Measurements from ENCODE around the gene CBL.

CBL gene

GRCh38 chr11:119343726-119344125 lies 137.6 kb downstream of the CBL start:
- Histone ChIP-seq H3K4me3 (ENCODE audit: low read depth in 1 of 2, low read length in 1 of 2) (no peak overlapping the region), H3K27ac (no peak overlapping the region), H3K27me3 (peaks cover 93% of the 10 kb centered on the region), H3K4me1 (ENCODE audit: control insufficient read depth in 1 of 2, insufficient read depth in 1 of 2, low read depth in 1 of 2, low read length in 1 of 2) (peaks cover 14 to 20% of the 10 kb centered on the region in 2 experiments), H3K36me3 (no peaks in the 10 kb centered on the region), H3K9me3 (no peaks in the 10 kb centered on the region)
- no peak for TF ChIP-seq CTCF (IDR thresholded peaks at IDR 0.05)

- H3K9me3 ChIP-seq: no peaks in the 10 kb centered on the region
- no peaks in the 10 kb centered on the region for H3K36me3 ChIP-seq
- H3K4me1 ChIP-seq (ENCODE audit: control insufficient read depth in 1 of 2, insufficient read depth in 1 of 2, low read depth in 1 of 2, low read length in 1 of 2): peaks cover 13 to 19% of the 10 kb centered on the region in 2 experiments
- peaks cover 86% of the 10 kb centered on the region for H3K27me3 ChIP-seq
- no peak overlapping the region for H3K4me3 ChIP-seq (ENCODE audit: low read depth in 1 of 2, low read length in 1 of 2)
- no peak for TF ChIP-seq CTCF (IDR thresholded peaks at IDR 0.05)
- no peak overlapping the region for H3K27ac ChIP-seq
Measured at GRCh38 chr11:119344291-119345010, 138.3 kb downstream of the CBL start.

- no peak for TF ChIP-seq CTCF (IDR thresholded peaks at IDR 0.05)
- Histone ChIP-seq H3K27me3 (peaks cover 83% of the 10 kb centered on the region), H3K36me3 (no peaks in the 10 kb centered on the region)
Measured at GRCh38 chr11:119345685-119346084, 139.5 kb downstream of the CBL start.

GRCh38 chr11:119346605-119347004 lies 140.5 kb downstream of the CBL start, which contains the start of gene MFRP:
Gene MFRP (minus strand): TSS chr11:119346705. CDS start chr11:119346513, 192 bp downstream.
- TF ChIP-seq CTCF (IDR thresholded peaks at IDR 0.05): no peak

More at GRCh38 chr11:119345685-119346084, 139.5 kb downstream of the CBL start:
- no peak overlapping the region for H3K4me3 ChIP-seq (ENCODE audit: low read depth in 1 of 2, low read length in 1 of 2)
- H3K4me1 ChIP-seq (ENCODE audit: control insufficient read depth in 1 of 2, insufficient read depth in 1 of 2, low read depth in 1 of 2, low read length in 1 of 2): peaks cover 6 to 7% of the 10 kb centered on the region in 2 experiments
- H3K27ac ChIP-seq: no peak overlapping the region
- no peaks in the 10 kb centered on the region for H3K9me3 ChIP-seq

GRCh38 chr11:119347242-119347641 lies 141.1 kb downstream of the CBL start:
- no peak for TF ChIP-seq CTCF (IDR thresholded peaks at IDR 0.05)
- Histone ChIP-seq H3K27me3 (peaks cover 80% of the 10 kb centered on the region), H3K36me3 (no peaks in the 10 kb centered on the region), H3K4me3 (ENCODE audit: low read depth in 1 of 2, low read length in 1 of 2) (no peak overlapping the region), H3K9me3 (no peaks in the 10 kb centered on the region), H3K27ac (no peak overlapping the region), H3K4me1 (ENCODE audit: control insufficient read depth in 1 of 2, insufficient read depth in 1 of 2, low read depth in 1 of 2, low read length in 1 of 2) (no peaks in the 10 kb centered on the region)

More at GRCh38 chr11:119346605-119347004, 140.5 kb downstream of the CBL start, which contains the start of gene MFRP:
- H3K36me3 ChIP-seq: no peaks in the 10 kb centered on the region
- H3K27me3 ChIP-seq: peaks cover 80% of the 10 kb centered on the region
- H3K4me1 ChIP-seq (ENCODE audit: control insufficient read depth in 1 of 2, insufficient read depth in 1 of 2, low read depth in 1 of 2, low read length in 1 of 2): no peaks in the 10 kb centered on the region
- no peaks in the 10 kb centered on the region for H3K9me3 ChIP-seq
- H3K4me3 ChIP-seq (ENCODE audit: low read depth in 1 of 2, low read length in 1 of 2): no peak within 1 kb of the TSS
- H3K27ac ChIP-seq: no peak within 1 kb of the TSS

Measured in neutrophil (primary cell).